Osteocyte (in vitro differentiated cells): ENCODE results near the gene FBRSL1. TPM values are rescaled to one million over a fixed set of nuclear protein-coding genes. Genes with fewer than 3 reads are reported as not detected.
"Not testable (repeated sequence)": the region's sequence is repeated elsewhere in the genome, so short reads cannot be mapped to it uniquely, and the experiment has no call there.

Experiments
- DNase-seq: peaks from one replicate; pipeline ENCODE4 v3.0.0; 2021; ENCODE audit warnings: mixed read lengths; ENCODE audit not compliant: unreplicated experiment; ENCODE audit errors: extremely low spot score
- H3K27ac Mint-ChIP-seq: one replicate; pipeline ENCODE4 v1.8.0; 2021; ENCODE audit warnings: mild to moderate bottlenecking, mixed read lengths; ENCODE audit not compliant: unreplicated experiment
- H3K27me3 Mint-ChIP-seq: one replicate; pipeline ENCODE4 v1.8.0; 2021; ENCODE audit warnings: mixed read lengths; ENCODE audit not compliant: unreplicated experiment
- H3K36me3 Mint-ChIP-seq: one replicate; pipeline ENCODE4 v1.8.0; 2021; ENCODE audit warnings: mixed read lengths; ENCODE audit not compliant: unreplicated experiment
- H3K4me1 Mint-ChIP-seq: one replicate; pipeline ENCODE4 v1.8.0; 2021; ENCODE audit warnings: mixed read lengths; ENCODE audit not compliant: unreplicated experiment
- H3K4me3 Mint-ChIP-seq: one replicate; pipeline ENCODE4 v1.8.0; 2021; ENCODE audit warnings: mild to moderate bottlenecking, moderate library complexity, mixed read lengths; ENCODE audit not compliant: unreplicated experiment
- H3K9me3 Mint-ChIP-seq: one replicate; pipeline ENCODE4 v1.8.0; 2021; ENCODE audit warnings: mixed read lengths; ENCODE audit not compliant: unreplicated experiment
- long read RNA-seq: library from polyadenylated mRNA; unstranded; transcript quantifications from one replicate; pipeline ENCODE4 v2.0.0, GENCODE V29; 2021
- total RNA-seq: library from RNA; stranded (reverse); gene quantifications from 2 replicates; pipeline ENCODE4 v1.2.1, GENCODE V29; 2021
- TF ChIP-seq, protein P1 (sequence below): fragments of 200-600 bp; sonication (generic); IDR thresholded peaks from 2 replicates; pipeline ENCODE4 v1.5.0; 2021; ENCODE audit warnings: antibody characterized with exemption, mild to moderate bottlenecking, moderate library complexity

FBRSL1 gene
- 42.1 and 46.2 TPM in 2 replicates for total RNA-seq
- long read RNA-seq, result 0 reads

- Mint-ChIP-seq H3K27ac (peak within 1 kb of the TSS; percentile 41), H3K4me1 (peaks cover 32% of the 10 kb centered on the region), H3K4me3 (peak within 1 kb of the TSS; percentile 78), H3K27me3 (peaks cover 7% of the 10 kb centered on the region), H3K36me3 (peaks cover 4% of the 10 kb centered on the region), H3K9me3 (no peaks in the 10 kb centered on the region)
- DNase-seq, result peak; percentile 94
- TF ChIP-seq, protein P1, sequence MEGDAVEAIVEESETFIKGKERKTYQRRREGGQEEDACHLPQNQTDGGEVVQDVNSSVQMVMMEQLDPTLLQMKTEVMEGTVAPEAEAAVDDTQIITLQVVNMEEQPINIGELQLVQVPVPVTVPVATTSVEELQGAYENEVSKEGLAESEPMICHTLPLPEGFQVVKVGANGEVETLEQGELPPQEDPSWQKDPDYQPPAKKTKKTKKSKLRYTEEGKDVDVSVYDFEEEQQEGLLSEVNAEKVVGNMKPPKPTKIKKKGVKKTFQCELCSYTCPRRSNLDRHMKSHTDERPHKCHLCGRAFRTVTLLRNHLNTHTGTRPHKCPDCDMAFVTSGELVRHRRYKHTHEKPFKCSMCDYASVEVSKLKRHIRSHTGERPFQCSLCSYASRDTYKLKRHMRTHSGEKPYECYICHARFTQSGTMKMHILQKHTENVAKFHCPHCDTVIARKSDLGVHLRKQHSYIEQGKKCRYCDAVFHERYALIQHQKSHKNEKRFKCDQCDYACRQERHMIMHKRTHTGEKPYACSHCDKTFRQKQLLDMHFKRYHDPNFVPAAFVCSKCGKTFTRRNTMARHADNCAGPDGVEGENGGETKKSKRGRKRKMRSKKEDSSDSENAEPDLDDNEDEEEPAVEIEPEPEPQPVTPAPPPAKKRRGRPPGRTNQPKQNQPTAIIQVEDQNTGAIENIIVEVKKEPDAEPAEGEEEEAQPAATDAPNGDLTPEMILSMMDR, result peak; percentile 12
These were observed at the start of gene FBRSL1 for GRCh38 chr12:132489602-132490266. FBRSL1 (plus strand) TSS chr12:132490151.

- peaks cover 37% of the 10 kb centered on the region for H3K27me3 Mint-ChIP-seq
- not testable (repeated sequence) for H3K36me3 Mint-ChIP-seq, DNase-seq, H3K4me1 Mint-ChIP-seq, H3K4me3 Mint-ChIP-seq, H3K9me3 Mint-ChIP-seq, H3K27ac Mint-ChIP-seq
These were observed 49.5 kb upstream of the FBRSL1 start for GRCh38 chr12:132440420-132440819.

GRCh38 chr12:132441871-132442863 lies 47.8 kb upstream of the FBRSL1 start:
- no peaks in the 10 kb centered on the region for H3K36me3 Mint-ChIP-seq
- no peak overlapping the region for H3K4me3 Mint-ChIP-seq
- H3K4me1 Mint-ChIP-seq, result no peaks in the 10 kb centered on the region
- H3K27ac Mint-ChIP-seq, result no peak overlapping the region
- DNase-seq, result no peak
- TF ChIP-seq, protein P1, result no peak
- H3K27me3 Mint-ChIP-seq, result peaks cover 26% of the 10 kb centered on the region
- H3K9me3 Mint-ChIP-seq, result no peaks in the 10 kb centered on the region

DNA sequence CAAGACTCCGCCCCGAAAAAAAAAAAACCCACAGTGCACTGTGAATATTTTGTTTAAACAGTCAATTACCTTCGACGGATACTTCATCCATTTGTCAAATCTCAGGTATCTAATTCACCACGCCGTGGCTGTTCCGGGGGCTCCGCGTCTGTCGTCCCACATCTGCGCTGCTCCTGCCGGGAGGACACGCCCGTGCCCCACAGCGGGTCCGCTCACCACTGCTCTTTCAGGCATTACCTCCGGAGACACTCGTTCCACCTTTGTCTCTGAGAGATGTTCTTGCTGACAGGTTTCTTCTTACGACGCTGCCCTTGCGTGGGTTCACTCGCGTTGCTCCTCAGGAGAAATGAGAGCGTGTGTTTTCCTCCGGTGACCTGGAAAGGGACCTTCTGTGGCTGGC lies 46.9 kb upstream of the FBRSL1 start:
- Mint-ChIP-seq H3K4me3 (no peak overlapping the region), H3K4me1 (no peaks in the 10 kb centered on the region), H3K27me3 (peaks cover 26% of the 10 kb centered on the region), H3K9me3 (no peaks in the 10 kb centered on the region), H3K36me3 (no peaks in the 10 kb centered on the region), H3K27ac (no peak overlapping the region)
- TF ChIP-seq, protein P1, result no peak
- no peak for DNase-seq

GRCh38 chr12:132444283-132444682 lies 45.7 kb upstream of the FBRSL1 start:
- Mint-ChIP-seq H3K4me1 (no peaks in the 10 kb centered on the region), H3K27ac (no peak overlapping the region), H3K4me3 (no peak overlapping the region), H3K9me3 (no peaks in the 10 kb centered on the region), H3K36me3 (no peaks in the 10 kb centered on the region), H3K27me3 (peaks cover 28% of the 10 kb centered on the region)
- TF ChIP-seq, protein P1, result no peak
- DNase-seq, result no peak
